ENCODE measurements around the gene MEF2C. TPM values are rescaled to one million over a fixed set of nuclear protein-coding genes. Genes with fewer than 3 reads are reported as not detected.

The MEF2C gene
- total and polyA plus RNA-seq, 4 donors: 2.8 to 15.9 (median 10.1) TPM

GRCh38 chr5:88808153-88808552 lies 74.8 kb downstream of the MEF2C start:
- DNase-seq (ENCODE audit: low spot score): no peak
- no peaks in the 10 kb centered on the region for H3K36me3 ChIP-seq (ENCODE audit: control insufficient read depth in 4 of 4, insufficient read depth in 3 of 4, low read depth in 1 of 4, low read length in 3 of 4)
- no peak overlapping the region for H3K27ac ChIP-seq (ENCODE audit: low read depth in 1 of 2, low read length in 2 of 2)
- H3K9me3 ChIP-seq (ENCODE audit: control insufficient read depth in 4 of 4, low read length in 3 of 4): no peaks in the 10 kb centered on the region
- no peaks in the 10 kb centered on the region for H3K4me1 ChIP-seq (ENCODE audit: control insufficient read depth in 4 of 4, insufficient read depth in 4 of 4, low read length in 3 of 4)
- no peaks in the 10 kb centered on the region for H3K27me3 ChIP-seq (ENCODE audit: control insufficient read depth in 4 of 4, insufficient read depth in 4 of 4, low read length in 3 of 4)
- no peak overlapping the region for H3K4me3 ChIP-seq (ENCODE audit: low read depth in 1 of 3, low read length in 3 of 3)
- WGBS: 75% methylated on average over 2 of the region's 2 CpGs
- TF ChIP-seq, protein P1, sequence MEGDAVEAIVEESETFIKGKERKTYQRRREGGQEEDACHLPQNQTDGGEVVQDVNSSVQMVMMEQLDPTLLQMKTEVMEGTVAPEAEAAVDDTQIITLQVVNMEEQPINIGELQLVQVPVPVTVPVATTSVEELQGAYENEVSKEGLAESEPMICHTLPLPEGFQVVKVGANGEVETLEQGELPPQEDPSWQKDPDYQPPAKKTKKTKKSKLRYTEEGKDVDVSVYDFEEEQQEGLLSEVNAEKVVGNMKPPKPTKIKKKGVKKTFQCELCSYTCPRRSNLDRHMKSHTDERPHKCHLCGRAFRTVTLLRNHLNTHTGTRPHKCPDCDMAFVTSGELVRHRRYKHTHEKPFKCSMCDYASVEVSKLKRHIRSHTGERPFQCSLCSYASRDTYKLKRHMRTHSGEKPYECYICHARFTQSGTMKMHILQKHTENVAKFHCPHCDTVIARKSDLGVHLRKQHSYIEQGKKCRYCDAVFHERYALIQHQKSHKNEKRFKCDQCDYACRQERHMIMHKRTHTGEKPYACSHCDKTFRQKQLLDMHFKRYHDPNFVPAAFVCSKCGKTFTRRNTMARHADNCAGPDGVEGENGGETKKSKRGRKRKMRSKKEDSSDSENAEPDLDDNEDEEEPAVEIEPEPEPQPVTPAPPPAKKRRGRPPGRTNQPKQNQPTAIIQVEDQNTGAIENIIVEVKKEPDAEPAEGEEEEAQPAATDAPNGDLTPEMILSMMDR (IDR thresholded peaks at IDR 0.05; ENCODE audit: low read depth, low read length, missing input control): no peak
- TF ChIP-seq, protein P2, sequence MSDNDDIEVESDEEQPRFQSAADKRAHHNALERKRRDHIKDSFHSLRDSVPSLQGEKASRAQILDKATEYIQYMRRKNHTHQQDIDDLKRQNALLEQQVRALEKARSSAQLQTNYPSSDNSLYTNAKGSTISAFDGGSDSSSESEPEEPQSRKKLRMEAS (IDR thresholded peaks at IDR 0.05): no peak
- TF ChIP-seq HNF4G (IDR thresholded peaks at IDR 0.05) (no peak), RAD21 (IDR thresholded peaks at IDR 0.05) (no peak), SP1 (IDR thresholded peaks at IDR 0.05) (no peak)
- no peak overlapping the region for H3K9ac ChIP-seq (ENCODE audit: low read depth in 1 of 2, low read length in 2 of 2)

GRCh38 chr5:88807327-88807726 lies 75.7 kb downstream of the MEF2C start:
- no peak overlapping the region for H3K27ac ChIP-seq (ENCODE audit: low read depth in 1 of 2, low read length in 2 of 2)
- TF ChIP-seq, protein P1 (IDR thresholded peaks at IDR 0.05; ENCODE audit: low read depth, low read length, missing input control): no peak
- TF ChIP-seq RXRA (IDR thresholded peaks at IDR 0.05) (no peak), JUND (IDR thresholded peaks at IDR 0.05) (no peak), HNF4A (conservative IDR thresholded peaks at IDR 0.05) (no peak), YY1 (IDR thresholded peaks at IDR 0.05) (no peak), HNF4G (IDR thresholded peaks at IDR 0.05) (no peak), TAF1 (conservative IDR thresholded peaks at IDR 0.05) (no peak), FOXA1 (IDR thresholded peaks at IDR 0.05) (no peak), NR2F2 (IDR thresholded peaks at IDR 0.05) (no peak)
- TF ChIP-seq, protein P3, sequence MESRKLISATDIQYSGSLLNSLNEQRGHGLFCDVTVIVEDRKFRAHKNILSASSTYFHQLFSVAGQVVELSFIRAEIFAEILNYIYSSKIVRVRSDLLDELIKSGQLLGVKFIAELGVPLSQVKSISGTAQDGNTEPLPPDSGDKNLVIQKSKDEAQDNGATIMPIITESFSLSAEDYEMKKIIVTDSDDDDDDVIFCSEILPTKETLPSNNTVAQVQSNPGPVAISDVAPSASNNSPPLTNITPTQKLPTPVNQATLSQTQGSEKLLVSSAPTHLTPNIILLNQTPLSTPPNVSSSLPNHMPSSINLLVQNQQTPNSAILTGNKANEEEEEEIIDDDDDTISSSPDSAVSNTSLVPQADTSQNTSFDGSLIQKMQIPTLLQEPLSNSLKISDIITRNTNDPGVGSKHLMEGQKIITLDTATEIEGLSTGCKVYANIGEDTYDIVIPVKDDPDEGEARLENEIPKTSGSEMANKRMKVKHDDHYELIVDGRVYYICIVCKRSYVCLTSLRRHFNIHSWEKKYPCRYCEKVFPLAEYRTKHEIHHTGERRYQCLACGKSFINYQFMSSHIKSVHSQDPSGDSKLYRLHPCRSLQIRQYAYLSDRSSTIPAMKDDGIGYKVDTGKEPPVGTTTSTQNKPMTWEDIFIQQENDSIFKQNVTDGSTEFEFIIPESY (IDR thresholded peaks at IDR 0.05): no peak
- TF ChIP-seq, protein P4, sequence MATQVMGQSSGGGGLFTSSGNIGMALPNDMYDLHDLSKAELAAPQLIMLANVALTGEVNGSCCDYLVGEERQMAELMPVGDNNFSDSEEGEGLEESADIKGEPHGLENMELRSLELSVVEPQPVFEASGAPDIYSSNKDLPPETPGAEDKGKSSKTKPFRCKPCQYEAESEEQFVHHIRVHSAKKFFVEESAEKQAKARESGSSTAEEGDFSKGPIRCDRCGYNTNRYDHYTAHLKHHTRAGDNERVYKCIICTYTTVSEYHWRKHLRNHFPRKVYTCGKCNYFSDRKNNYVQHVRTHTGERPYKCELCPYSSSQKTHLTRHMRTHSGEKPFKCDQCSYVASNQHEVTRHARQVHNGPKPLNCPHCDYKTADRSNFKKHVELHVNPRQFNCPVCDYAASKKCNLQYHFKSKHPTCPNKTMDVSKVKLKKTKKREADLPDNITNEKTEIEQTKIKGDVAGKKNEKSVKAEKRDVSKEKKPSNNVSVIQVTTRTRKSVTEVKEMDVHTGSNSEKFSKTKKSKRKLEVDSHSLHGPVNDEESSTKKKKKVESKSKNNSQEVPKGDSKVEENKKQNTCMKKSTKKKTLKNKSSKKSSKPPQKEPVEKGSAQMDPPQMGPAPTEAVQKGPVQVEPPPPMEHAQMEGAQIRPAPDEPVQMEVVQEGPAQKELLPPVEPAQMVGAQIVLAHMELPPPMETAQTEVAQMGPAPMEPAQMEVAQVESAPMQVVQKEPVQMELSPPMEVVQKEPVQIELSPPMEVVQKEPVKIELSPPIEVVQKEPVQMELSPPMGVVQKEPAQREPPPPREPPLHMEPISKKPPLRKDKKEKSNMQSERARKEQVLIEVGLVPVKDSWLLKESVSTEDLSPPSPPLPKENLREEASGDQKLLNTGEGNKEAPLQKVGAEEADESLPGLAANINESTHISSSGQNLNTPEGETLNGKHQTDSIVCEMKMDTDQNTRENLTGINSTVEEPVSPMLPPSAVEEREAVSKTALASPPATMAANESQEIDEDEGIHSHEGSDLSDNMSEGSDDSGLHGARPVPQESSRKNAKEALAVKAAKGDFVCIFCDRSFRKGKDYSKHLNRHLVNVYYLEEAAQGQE (IDR thresholded peaks at IDR 0.05): no peak
- no peak overlapping the region for H3K9ac ChIP-seq (ENCODE audit: low read depth in 1 of 2, low read length in 2 of 2)
- DNase-seq (ENCODE audit: low spot score): no peak
- no peaks in the 10 kb centered on the region for H3K4me1 ChIP-seq (ENCODE audit: control insufficient read depth in 4 of 4, insufficient read depth in 4 of 4, low read length in 3 of 4)
- H3K4me3 ChIP-seq (ENCODE audit: low read depth in 1 of 3, low read length in 3 of 3): no peak overlapping the region
- no peaks in the 10 kb centered on the region for H3K27me3 ChIP-seq (ENCODE audit: control insufficient read depth in 4 of 4, insufficient read depth in 4 of 4, low read length in 3 of 4)
- H3K36me3 ChIP-seq (ENCODE audit: control insufficient read depth in 4 of 4, insufficient read depth in 3 of 4, low read depth in 1 of 4, low read length in 3 of 4): no peaks in the 10 kb centered on the region
- WGBS: 86% methylated on average over 8 of the region's 8 CpGs
- H3K9me3 ChIP-seq (ENCODE audit: control insufficient read depth in 4 of 4, low read length in 3 of 4): no peaks in the 10 kb centered on the region
